CD4-positive, alpha-beta T cell treated with Interleukin-21 for 1 hour (primary cell): ENCODE measurements around the gene CAMK4.
"Not testable (repeated sequence)": the region's sequence is repeated elsewhere in the genome, so short reads cannot be mapped to it uniquely, and the experiment has no call there.

ENCODE experiments used
- DNase-seq: peaks from one replicate; pipeline ENCODE4 v3.0.0-alpha.2; 2020

The CAMK4 gene

DNA sequence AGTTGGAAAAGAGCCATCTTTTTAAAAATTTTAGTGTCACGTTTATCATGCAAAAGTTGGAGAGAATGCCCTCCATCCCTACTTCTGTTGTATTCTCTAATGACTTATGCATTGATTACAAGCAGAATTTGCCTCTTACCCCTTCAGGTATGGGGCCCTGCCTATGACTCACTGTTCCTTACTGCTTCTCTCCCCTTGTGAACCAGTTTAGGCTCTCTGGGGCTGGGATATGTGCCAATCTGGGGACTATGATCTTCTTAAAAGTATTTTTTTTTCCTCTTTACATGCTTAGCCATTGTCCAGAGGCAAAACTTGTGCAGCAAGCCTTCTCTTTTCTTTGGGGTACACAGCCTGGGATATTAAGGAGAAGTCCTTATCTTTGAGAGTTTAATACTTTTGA, 37.4 kb downstream of the CAMK4 start:
- DNase-seq, result no peak

GRCh38 chr5:111262153-111262552, 38.0 kb downstream of the CAMK4 start:
- DNase-seq, result no peak

DNA sequence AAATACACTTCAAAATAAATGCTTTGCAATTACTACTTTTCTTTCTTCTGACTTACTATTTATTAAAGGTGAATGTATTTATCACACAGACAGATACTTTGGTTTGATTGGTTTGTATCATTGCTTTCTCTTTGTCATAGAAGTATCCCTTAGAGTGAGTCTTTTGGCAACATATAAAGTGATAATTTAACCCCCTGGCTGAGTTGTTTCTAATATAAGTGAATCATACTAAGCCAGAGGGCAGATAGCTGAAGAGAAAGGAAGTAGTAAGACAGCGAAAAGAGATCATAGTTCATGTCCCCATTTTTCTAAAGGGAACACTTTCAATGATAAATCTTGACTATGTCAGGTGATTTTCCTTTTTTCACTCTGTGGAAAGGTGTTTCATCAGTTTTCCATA, 38.6 kb downstream of the CAMK4 start:
- DNase-seq, result no peak

DNA sequence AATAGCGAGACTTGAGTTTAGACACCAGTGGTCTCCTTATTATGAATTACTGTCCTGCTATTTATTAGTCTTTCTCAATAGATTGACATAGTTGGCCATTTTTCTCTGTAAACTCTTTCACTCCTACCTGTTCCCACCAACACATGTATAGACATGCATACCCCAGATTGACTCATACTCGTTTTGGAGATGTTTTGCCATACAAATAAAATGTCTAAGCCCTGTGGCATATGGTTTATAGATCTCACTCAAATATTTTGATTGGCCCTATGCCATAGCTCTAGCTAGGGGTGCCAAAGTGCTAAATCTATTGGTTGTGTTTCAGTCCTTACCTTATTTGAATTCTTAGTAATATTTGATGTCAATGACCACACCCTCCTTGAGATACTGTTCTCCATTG, 42.3 kb downstream of the CAMK4 start:
- no peak for DNase-seq

GRCh38 chr5:111268300-111268699, 44.1 kb downstream of the CAMK4 start:
- DNase-seq, result no peak

- DNase-seq, result no peak
Observed at GRCh38 chr5:111271885-111272284, 47.7 kb downstream of the CAMK4 start.

DNA sequence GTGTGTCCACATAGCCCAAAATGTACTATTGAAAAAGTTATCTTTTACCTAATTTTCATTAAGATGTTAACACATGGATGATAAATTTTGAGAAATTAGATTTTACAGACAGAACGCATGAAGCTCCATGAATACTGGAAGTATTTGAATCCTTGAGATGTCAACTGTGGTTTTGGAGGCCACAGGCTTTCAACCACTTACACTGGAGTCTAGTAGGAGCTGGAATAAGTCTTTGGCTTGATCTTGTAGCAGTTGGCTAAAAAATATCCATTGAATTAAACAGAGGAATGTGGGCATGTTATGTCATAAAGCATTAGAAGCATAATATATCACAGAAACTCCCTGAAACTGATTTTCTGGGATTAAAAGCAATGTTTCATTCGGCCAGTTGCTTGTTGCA, 52.9 kb downstream of the CAMK4 start:
- no peak for DNase-seq

DNA sequence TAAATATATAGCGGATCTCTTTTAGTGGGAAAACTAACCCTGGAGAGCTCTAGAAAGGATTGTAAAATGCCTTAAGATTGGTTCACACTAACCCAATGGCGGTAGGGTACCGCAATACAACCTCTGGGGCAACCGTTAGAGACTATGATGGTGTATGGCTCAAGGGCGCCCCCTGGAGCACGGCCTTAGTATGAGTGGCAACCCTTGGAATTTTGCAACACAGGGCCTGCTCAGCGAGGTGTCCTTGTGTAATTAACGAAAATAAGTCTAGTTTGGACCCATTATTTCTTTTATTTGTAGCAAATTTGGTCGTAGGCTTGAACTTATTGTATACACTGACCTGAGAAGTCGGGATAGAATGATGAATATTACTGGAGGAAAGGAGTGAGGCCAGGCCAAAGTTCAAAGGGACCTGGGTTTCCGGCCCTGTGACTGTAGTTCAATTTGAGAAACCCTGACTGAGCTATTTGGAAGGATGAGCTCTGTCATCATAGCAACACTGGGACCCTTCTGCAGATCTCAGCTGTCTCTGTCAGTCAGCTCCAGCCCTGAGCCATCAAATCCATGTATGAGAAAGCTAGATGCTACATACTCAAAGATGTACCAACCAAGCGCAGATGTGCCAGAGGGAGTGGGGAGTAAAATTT, 54.8 kb downstream of the CAMK4 start:
- DNase-seq, result peak; percentile 84

DNA sequence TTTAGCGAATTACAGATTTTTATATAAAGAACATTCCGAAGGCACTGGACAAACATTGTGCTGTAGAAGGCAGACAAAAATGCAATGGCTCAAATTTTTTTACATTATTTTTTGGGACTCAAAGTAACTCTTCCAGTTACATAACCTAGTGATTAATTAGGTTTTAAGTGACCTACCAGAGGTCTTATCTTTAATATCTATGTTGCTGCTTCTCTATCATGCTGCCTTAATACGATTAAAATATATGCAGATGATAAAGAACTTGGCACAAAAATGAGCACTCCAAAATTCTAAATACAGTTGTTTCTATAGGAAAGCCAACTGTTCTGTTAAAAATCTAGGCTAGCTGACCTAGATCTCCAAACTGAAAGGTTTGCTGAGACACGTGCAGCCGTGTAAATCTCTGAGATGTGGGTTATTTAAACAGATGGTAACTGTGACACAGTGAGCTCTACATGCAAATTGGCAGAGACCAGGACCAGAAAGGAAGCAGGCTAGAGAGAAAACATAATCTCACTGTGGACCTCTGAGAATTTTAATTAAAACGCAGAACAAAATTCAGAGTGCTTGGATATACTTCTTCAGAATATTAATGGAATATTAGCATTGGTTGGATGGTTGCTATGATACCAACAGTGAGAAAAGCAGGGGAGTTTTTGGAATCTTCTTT, 56.2 kb downstream of the CAMK4 start:
- no peak for DNase-seq

- no peak for DNase-seq
Observed at GRCh38 chr5:111282798-111283197, 58.6 kb downstream of the CAMK4 start.

GRCh38 chr5:111284825-111285224, 60.6 kb downstream of the CAMK4 start:
- no peak for DNase-seq

GRCh38 chr5:111294551-111294950, 70.4 kb downstream of the CAMK4 start:
- no peak for DNase-seq

DNA sequence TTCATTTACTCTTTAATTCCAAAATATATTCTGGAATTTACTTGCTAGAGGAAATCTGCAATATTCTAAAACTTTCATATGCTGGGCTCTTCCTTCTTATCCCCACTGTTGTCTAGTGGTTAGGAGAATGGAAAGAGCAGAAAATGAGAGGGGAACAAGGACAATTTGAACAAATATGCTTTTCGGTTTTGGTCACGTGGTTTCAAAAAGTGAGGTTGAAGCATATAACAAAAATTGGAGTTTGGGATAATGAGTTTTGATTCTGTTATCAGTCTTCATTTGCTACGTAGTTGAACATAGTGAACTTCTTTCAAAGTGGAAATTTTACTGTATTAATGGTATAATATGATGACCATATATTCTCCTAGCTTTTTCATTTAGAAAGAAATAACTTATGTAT, 71.5 kb downstream of the CAMK4 start:
- DNase-seq, result no peak

- DNase-seq, result no peak
Observed at GRCh38 chr5:111296570-111296969, 72.4 kb downstream of the CAMK4 start.

- DNase-seq, result no peak
Observed at GRCh38 chr5:111299067-111299481, 74.9 kb downstream of the CAMK4 start.

GRCh38 chr5:111299831-111300432, 75.7 kb downstream of the CAMK4 start:
- DNase-seq, result no peak

DNA sequence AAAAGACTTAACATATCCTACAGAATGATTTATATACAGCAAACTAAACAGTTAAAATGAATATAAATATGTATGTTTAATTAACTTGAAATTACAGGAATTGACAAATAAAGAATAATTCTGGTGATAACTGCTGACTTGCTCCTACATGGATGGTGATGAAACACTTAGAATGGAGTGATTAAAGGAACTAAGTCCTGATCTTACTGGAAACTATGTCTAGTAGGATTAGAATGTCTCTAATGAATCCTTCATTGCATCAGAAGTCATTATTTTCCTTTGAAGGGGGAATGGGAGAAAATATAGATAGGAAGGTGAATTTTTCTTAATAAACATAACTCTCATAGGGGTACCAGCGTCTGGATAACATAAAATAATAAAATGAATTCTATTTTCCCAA, 77.1 kb downstream of the CAMK4 start:
- DNase-seq, result no peak

GRCh38 chr5:111302043-111302442, 77.9 kb downstream of the CAMK4 start:
- not testable (repeated sequence) for DNase-seq

DNA sequence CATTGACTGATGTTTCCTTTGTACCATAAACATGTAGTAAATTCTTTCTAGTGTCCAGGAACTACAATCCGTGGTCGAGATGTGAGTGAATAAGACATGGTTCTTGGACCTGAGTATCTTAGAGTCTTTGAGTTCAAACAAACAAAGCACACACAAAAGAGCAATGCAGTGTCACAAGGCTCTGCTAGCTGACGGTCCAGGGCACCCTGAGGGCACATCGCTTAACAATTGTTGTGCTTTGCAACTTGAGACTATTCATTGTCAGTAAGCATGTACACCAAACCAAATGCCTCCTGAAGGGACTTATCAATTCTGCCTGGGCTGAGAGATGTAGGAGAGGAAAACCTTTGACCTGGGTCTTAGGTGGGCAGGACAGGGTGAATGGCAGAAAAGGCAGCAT, 84.8 kb downstream of the CAMK4 start:
- no peak for DNase-seq

GRCh38 chr5:111309384-111309783, 85.2 kb downstream of the CAMK4 start:
- no peak for DNase-seq

DNA sequence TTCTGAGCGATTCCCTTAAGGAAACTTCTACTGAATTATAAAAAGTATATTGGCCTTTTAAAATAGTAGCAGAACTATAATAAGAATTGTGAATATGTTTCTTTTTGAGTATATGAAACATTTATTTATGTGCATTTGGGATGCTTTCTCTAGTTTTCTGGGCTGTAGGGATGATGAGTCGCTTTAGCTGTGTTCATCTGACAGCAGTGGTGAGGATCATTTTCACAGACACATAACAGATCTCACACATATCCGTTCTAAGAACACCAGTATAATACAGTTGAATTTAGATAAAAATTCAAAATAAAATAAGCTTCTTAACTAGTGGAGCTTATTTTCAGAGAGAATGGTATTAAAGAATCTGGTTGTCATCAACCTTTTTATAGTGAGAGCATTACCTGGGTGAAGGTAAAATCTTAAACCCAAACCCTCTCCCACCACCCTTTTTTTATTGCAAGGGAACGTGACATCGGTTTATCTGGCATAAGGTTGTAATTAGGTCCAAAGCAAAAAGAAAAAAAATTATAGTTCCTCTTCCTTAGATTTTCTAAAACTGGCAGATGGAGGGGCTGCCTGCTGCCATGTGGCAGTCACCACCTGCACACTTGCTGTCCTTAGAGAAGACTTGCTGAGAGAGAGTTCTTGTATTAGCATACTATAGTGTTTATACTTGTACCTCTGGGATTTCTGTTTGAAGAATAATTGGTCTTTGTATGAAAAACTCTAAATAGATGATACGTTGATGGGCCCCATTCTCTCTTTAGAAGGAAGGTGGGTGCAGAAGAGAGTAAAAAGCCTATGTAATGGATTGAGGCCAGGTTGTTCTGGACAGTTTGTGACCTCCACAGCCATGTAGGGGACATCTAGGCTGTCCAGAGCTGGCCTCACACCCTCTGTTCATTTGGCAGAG, 86.8 kb downstream of the CAMK4 start:
- DNase-seq, result no peak

DNA sequence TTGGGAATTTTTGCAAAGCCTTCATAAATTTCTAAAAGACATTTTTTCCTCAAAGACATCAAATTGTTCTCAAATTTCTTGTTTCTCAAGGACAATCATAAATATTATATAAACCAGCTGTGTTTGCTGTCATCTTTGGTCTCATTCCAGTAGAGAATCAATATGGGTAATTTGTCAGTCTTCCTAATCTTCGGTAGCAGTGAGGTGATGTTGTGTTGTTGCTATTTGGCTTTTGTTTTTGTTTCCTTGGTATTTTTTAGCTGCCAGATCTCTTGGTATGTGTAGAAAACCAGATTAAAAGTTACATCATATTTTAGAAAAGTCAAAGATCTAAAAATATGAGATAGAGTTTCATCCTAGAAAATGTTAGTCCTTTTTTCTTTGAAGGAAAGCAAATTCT, 87.5 kb downstream of the CAMK4 start:
- no peak for DNase-seq

DNA sequence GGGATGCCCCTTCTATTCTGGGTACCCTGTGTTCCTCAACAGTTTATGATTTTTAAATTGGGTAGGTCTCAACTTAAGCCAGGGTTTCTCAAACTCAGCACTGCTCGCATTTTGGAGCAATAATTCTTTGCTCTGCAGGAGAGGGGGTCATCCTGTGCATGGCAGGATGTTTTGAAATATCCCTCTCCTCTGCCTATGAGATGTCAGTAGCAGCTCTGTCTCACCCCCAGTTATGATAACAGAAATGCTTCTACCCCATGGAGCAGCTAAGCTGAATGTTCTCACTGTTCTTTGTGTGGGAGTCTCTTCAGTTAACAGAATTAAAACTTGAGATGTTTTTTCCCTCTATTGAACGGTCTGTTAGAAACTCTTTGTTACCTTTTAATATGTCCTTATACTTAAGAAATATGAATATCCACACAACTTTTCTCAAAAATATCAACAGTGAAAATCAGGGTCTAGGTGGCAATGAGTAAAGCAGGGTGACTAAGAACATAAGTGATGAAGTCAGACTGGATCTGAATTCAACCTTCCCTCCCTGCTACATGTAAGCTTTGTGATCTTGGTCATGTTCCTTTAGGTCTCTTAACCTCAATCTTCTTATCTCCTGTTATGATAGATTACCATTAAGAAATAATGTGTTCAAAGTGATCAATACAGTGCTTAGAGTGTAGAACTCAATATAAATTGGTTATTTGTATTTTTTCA, 89.0 kb downstream of the CAMK4 start:
- no peak for DNase-seq
